Right atrium auricular region (tissue), 2 donors: ENCODE results near the gene RGS12. TPM values are rescaled to one million over a fixed set of nuclear protein-coding genes. Genes with fewer than 3 reads are reported as not detected.

Source experiments
- DNase-seq: peaks from one replicate; pipeline ENCODE4 v3.0.0-alpha.2; 2019; ENCODE audit warnings: low spot score
- H3K27ac ChIP-seq, 2 donors: fragments of 200-600 bp; sonication (generic); 1 replicate in 1 of 2; 2 replicates in 1 of 2; pipeline ENCODE4 v1.5.1; 2016 to 2019
- H3K27me3 ChIP-seq, 2 donors: fragments of 200-600 bp; sonication (generic); one replicate each; pipeline versions ENCODE4 v1.5.1 to v1.6.0; 2017 to 2019
- H3K36me3 ChIP-seq: fragments of 200-600 bp; sonication (generic); one replicate; pipeline ENCODE4 v1.5.1; 2016
- H3K4me1 ChIP-seq, 2 donors: fragments of 200-600 bp; sonication (generic); one replicate each; pipeline versions ENCODE4 v1.5.1 to v1.6.0; 2017 to 2019
- H3K4me3 ChIP-seq, 2 donors: fragments of 200-600 bp; sonication (generic); 1 replicate in 1 of 2; 2 replicates in 1 of 2; pipeline ENCODE4 v1.5.1; 2017 to 2019; ENCODE audit warnings: mild to moderate bottlenecking in 1 of 2, moderate library complexity in 1 of 2
- H3K9me3 ChIP-seq, 2 donors: fragments of 200-600 bp; sonication (generic); one replicate each; pipeline ENCODE4 v1.5.1; 2019
- total RNA-seq, 2 donors: library from RNA; depleted of rRNA; stranded (reverse); fragments of >200 nt; gene quantifications; one replicate each; pipeline ENCODE4 v1.1.0, GENCODE V29; 2016
- TF ChIP-seq, protein P1 (sequence below), 2 donors: fragments of 200-600 bp; sonication (generic); IDR thresholded peaks; one replicate each; pipeline ENCODE4 v1.5.1; 2019; ENCODE audit warnings: antibody characterized with exemption in 2 of 2

Gene RGS12
- total RNA-seq, 2 donors from 2014 or later = 7.0 to 9.9 TPM

DNA sequence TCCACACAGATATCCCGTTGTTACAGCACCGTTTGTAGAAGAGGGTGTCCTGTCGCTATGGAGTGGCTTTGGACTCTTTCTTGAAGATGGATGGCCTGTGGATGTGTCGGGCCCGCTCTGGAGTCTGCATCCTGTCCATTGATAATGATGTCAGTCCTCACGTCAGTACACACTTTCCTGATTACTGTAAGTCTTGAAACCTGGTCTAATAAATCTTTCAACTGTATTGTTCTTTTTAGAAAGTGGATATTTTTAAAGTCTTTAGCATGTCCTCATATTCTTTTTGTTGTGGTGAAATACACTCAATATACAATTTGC, 29.0 kb upstream of the RGS12 start:
- Histone ChIP-seq H3K4me1 (no peaks in the 10 kb centered on the region), H3K27me3 (no peaks in the 10 kb centered on the region), H3K36me3 (no peaks in the 10 kb centered on the region), H3K4me3 (no peak overlapping the region), H3K27ac (no peak overlapping the region), H3K9me3 (no peaks in the 10 kb centered on the region)
- DNase-seq = no peak
- TF ChIP-seq, protein P1, sequence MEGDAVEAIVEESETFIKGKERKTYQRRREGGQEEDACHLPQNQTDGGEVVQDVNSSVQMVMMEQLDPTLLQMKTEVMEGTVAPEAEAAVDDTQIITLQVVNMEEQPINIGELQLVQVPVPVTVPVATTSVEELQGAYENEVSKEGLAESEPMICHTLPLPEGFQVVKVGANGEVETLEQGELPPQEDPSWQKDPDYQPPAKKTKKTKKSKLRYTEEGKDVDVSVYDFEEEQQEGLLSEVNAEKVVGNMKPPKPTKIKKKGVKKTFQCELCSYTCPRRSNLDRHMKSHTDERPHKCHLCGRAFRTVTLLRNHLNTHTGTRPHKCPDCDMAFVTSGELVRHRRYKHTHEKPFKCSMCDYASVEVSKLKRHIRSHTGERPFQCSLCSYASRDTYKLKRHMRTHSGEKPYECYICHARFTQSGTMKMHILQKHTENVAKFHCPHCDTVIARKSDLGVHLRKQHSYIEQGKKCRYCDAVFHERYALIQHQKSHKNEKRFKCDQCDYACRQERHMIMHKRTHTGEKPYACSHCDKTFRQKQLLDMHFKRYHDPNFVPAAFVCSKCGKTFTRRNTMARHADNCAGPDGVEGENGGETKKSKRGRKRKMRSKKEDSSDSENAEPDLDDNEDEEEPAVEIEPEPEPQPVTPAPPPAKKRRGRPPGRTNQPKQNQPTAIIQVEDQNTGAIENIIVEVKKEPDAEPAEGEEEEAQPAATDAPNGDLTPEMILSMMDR (IDR thresholded peaks at IDR 0.05) = no peak

DNA sequence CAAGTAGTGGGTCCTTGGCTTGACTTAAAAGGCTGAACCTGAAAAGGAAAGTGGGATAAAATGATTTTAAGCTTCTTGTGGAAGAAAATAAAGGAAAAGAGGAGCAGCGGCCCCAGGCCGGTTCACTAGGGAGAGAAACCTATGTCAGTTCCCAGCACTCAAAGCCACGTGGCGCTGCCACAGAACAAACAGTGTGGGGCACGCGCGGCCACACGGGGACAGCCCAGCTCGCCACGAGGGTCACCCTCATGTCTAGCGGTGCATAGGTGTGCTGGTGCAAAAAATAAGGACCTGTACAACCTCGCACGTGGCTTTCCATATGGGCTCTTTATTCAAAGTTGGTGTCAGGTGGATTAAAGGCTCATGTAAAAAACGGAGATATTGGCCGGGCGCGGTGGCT, 26.7 kb upstream of the RGS12 start:
- Histone ChIP-seq H3K27ac (no peak overlapping the region), H3K9me3 (no peaks in the 10 kb centered on the region), H3K4me3 (no peak overlapping the region), H3K27me3 (no peaks in the 10 kb centered on the region), H3K4me1 (no peaks in the 10 kb centered on the region), H3K36me3 (no peaks in the 10 kb centered on the region)
- no peak for DNase-seq
- TF ChIP-seq, protein P1 (IDR thresholded peaks at IDR 0.05) = no peak

DNA sequence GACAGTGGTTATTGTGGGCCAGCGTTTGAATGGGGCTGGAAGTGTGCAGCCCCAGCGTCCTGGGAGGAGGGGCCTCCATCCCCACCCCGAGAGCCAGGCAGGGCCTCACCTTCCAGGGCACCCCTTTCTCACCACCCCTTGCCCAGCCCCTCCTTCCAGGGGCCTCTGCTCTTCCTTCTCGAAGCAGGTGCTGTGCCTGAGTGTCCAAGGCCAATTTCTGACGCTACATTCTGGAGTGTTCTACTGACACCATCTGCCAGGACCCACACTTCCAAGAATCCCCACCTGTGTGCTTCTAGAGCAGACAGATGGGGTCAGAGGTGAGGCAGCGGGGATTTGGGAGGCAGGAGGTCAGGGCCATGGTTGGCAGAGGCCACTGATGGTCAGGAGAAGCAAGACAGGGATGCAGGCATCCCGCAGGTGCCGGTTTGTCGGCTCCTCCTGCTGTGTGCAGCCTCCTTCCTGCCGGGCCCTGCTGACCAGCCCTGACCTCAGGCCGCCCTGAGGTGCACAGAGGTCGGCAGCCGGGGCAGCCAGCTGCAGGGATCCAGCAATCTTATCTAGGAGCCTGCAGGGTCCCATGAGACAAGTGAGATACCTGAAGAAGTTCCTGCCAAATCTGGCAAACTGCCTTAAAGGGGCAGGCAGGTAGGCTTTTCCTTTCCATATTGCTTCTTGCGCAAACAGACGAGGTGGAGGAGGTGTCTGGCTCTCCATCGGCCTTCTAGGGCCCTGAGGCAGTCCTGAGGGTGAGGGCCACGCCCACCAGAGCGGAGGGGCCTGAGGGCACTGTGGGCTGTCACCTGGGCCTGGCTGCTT, 25.0 kb upstream of the RGS12 start:
- Histone ChIP-seq H3K9me3 (no peaks in the 10 kb centered on the region), H3K4me1 (no peaks in the 10 kb centered on the region), H3K4me3 (no peak overlapping the region), H3K27me3 (no peaks in the 10 kb centered on the region), H3K36me3 (no peaks in the 10 kb centered on the region), H3K27ac (no peak overlapping the region)
- DNase-seq = no peak
- TF ChIP-seq, protein P1 (IDR thresholded peaks at IDR 0.05) = no peak

DNA sequence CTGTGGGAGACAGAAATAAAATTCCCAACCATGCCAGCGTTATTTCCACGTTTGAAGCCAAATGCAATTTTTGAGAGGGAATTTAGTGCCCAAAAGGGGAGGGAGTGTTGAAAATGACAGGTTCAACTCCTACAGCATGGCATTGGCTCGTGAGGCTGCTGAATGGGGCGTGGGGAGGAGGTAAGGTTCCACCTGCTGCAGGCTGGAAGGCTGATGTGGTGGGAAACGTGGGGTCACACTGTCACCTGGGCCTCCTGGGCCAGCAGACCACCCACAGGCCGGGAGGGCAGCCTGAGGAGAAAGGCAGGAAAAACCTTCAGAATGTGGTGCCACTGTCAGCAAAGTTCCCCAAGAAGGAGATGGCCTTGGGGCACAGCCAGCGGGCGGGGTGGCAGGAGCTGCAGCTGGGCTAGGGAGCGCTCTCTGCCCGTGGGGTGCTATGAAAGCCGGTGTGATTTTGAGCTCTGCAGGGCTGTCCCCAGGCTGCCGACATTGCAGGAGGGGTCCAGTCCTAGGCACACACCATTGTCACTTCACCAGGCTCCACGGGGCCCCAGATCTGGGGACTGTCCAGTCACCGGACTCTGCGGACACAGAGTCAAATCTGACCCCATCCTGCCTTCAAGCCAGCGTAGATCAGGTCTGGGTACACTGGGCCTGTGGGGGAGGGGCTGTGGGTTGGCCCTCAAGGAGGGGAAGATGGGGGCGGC, 24.3 kb upstream of the RGS12 start:
- TF ChIP-seq, protein P1 (IDR thresholded peaks at IDR 0.05) = no peak
- DNase-seq = no peak
- H3K4me3 ChIP-seq = no peak overlapping the region
- no peaks in the 10 kb centered on the region for H3K9me3 ChIP-seq
- H3K4me1 ChIP-seq = no peaks in the 10 kb centered on the region
- H3K27ac ChIP-seq = no peak overlapping the region
- H3K27me3 ChIP-seq = no peaks in the 10 kb centered on the region
- H3K36me3 ChIP-seq = no peaks in the 10 kb centered on the region

DNA sequence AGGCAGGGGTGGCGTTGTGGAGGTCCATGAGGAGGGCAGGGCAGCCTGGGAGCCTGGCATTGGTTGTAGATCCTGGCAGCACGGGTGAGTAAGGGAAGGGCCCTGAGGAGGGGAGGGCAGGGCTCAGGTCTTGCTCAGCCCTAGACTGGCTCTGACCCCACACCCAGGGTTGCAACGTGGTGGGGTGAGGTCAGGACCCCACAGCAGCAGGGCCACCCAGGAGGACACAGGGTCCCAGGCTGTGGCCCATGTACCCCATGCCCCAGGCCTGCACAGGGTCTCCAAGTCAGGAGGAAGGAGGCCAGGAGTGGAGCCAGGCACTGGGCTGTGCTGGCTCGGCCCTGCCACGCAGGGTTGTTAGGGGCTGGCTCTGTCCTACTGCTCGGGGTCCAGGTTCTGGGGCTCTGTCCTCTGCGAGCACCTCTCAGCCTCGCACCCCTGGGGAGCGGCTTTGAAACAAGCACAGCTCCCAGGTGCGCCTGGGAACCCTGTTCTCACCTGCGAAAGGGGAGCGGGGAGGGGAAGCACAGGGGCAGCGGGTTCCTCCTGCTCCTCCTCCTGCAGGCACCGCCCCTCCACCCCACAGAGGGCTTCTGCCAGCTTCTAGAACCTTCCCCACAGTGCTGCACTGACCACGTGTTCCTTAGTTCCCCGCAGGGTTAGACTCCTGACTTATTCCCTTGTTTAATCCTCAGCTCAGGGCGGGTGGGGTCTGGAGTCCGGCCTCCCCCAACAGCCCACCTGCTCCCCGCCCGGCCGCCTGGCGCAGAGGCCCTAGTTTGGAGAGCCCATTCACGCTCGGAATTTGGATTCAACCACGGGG, 23.5 kb upstream of the RGS12 start:
- Histone ChIP-seq H3K36me3 (no peaks in the 10 kb centered on the region), H3K27me3 (no peaks in the 10 kb centered on the region), H3K27ac (peak overlapping the region; percentile 24 to 53), H3K4me1 (no peaks in the 10 kb centered on the region), H3K4me3 (no peak overlapping the region), H3K9me3 (no peaks in the 10 kb centered on the region)
- no peak for DNase-seq
- TF ChIP-seq, protein P1 (IDR thresholded peaks at IDR 0.05) = no peak
